ENCODE results near the gene GTPBP3. TPM values are rescaled to one million over a fixed set of nuclear protein-coding genes. Genes with fewer than 3 reads are reported as not detected.

GTPBP3 gene
- polyA plus RNA-seq, 1 donor (not counting 4 experiments of a cell fraction or from before 2014, with no cell fraction given), result 7.2 TPM

DNA sequence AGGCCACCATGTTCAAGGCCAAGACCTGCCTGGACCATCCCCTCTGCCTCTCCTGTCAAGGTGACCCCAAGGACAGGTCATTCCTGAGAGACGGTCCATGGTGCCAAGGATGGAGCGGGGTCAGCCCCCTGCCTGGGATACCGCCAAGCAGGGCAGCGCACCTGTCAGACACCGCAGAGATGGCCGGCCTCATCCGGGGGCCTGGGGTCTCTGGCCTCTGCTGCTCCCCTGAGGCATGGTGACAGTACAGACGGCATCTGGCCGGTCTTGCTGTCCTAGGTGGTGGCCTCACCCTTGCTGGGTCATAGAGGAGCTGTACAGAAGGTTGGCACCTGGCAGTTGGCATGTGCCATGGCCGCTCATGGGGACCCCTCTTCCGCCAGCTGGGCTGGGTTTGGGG, 16.9 kb upstream of the GTPBP3 start:
- peaks cover 22 to 27% of the 10 kb centered on the region in 2 experiments for H3K36me3 ChIP-seq (ENCODE audit: control insufficient read depth in 2 of 2, extremely low read depth in 1 of 2, insufficient read depth in 2 of 2, low read length in 2 of 2)
- H3K9ac ChIP-seq (ENCODE audit: control insufficient read depth, extremely low read depth, insufficient read depth, low read length), result no peak overlapping the region
- no peak for DNase-seq (ENCODE audit: low read depth, low spot score)

DNA sequence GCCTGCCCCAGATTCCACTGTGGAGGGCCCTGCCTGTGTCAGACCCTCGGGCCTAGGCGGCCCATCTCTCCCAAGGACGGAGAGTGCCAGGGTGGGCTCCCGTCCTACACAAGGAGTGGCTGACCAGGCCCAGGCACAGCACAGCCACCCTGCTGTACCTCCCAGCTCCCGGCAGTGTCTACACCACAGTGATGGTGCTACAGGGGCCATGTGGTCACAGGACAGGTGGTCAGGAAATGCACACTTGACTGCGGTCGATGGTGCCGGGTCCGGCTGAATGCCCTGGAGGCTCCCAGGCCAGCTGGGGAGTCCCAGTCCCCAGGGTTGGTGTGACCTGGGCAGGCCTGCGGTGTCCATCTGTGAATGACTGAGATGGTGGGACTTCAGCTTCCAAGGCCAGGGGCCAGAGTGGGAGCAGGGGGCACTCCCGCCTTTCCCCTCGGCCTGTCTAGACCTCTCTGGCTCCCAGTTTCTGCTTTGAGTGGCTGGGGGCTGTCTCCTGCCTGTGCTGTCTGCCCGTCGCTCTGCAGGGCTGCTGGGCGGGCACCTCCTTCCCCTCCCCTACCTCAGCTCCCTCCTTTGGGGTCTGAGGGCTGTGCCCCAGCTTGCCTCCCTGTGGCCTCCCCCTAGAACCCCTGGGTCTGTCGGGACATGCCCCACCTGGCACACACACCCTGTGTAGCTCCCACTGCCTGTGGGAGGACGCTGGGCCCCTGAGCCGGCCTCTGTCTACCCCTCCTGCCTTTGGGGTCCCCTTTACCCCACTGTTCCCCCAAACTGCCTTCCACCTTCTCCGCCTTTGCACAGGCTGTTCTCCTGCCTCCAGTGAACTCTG, 15.5 kb upstream of the GTPBP3 start:
- TF ChIP-seq CTCF (optimal IDR thresholded peaks at IDR 0.05 in 1 of 3, IDR thresholded peaks at IDR 0.05 in 1 of 3, conservative IDR thresholded peaks at IDR 0.05 in 1 of 3; ENCODE audit: extremely low read depth in 1 of 3, insufficient read depth in 2 of 3, low read length in 3 of 3), result no peak
- TF ChIP-seq EZH2 (IDR thresholded peaks at IDR 0.05; ENCODE audit: low read length), result no peak
- Histone ChIP-seq H3K9me3 (ENCODE audit: control insufficient read depth, low read depth, low read length) (no peaks in the 10 kb centered on the region), H3K27me3 (ENCODE audit: control insufficient read depth, extremely low read depth, insufficient read depth, low read length) (no peaks in the 10 kb centered on the region), H3K9me1 (ENCODE audit: control insufficient read depth, extremely low read depth, insufficient read depth, low read length) (no peaks in the 10 kb centered on the region), H3K4me2 (ENCODE audit: control insufficient read depth, extremely low read depth, insufficient read depth, low read depth, low read length) (no peak overlapping the region), H3K9ac (ENCODE audit: control insufficient read depth, extremely low read depth, insufficient read depth, low read length) (no peak overlapping the region), H3K4me1 (ENCODE audit: control insufficient read depth, extremely low read depth, insufficient read depth, low read length) (peaks cover 5% of the 10 kb centered on the region), H4K20me1 (ENCODE audit: control insufficient read depth, extremely low read depth, insufficient read depth, low read length) (no peaks in the 10 kb centered on the region), H3K36me3 (ENCODE audit: control insufficient read depth in 2 of 2, extremely low read depth in 1 of 2, insufficient read depth in 2 of 2, low read length in 2 of 2) (peaks cover 19 to 20% of the 10 kb centered on the region in 2 experiments), H3K4me3 (ENCODE audit: control insufficient read depth in 2 of 3, extremely low read depth in 1 of 3, insufficient read depth in 2 of 3, low read depth in 1 of 3, low read length in 3 of 3) (no peak overlapping the region), H2AFZ (ENCODE audit: control insufficient read depth, low read length) (no peak overlapping the region), H3K79me2 (ENCODE audit: control insufficient read depth, insufficient read depth, low read length) (no peaks in the 10 kb centered on the region), H3K27ac (ENCODE audit: control insufficient read depth, insufficient read depth, low read length) (no peak overlapping the region)
- DNase-seq (ENCODE audit: low read depth, low spot score) (no peak), FAIRE-seq (no peak)
- dilution Hi-C loops (cut with MboI; ENCODE audit: extremely low pct_ligation_motif_present, low sequenced_read_pairs), result no loop called here

More for the DNA sequence above, 16.9 kb upstream of the GTPBP3 start:
- no peak overlapping the region for H3K4me3 ChIP-seq (ENCODE audit: control insufficient read depth in 2 of 3, extremely low read depth in 1 of 3, insufficient read depth in 2 of 3, low read depth in 1 of 3, low read length in 3 of 3)
- H3K9me1 ChIP-seq (ENCODE audit: control insufficient read depth, extremely low read depth, insufficient read depth, low read length), result no peaks in the 10 kb centered on the region
- no peak overlapping the region for H3K4me2 ChIP-seq (ENCODE audit: control insufficient read depth, extremely low read depth, insufficient read depth, low read depth, low read length)
- no peak for FAIRE-seq
- no peaks in the 10 kb centered on the region for H3K27me3 ChIP-seq (ENCODE audit: control insufficient read depth, extremely low read depth, insufficient read depth, low read length)
- H2AFZ ChIP-seq (ENCODE audit: control insufficient read depth, low read length), result no peak overlapping the region
- H3K27ac ChIP-seq (ENCODE audit: control insufficient read depth, insufficient read depth, low read length), result no peak overlapping the region
- dilution Hi-C loops (cut with MboI; ENCODE audit: extremely low pct_ligation_motif_present, low sequenced_read_pairs), result no loop called here
- H4K20me1 ChIP-seq (ENCODE audit: control insufficient read depth, extremely low read depth, insufficient read depth, low read length), result no peaks in the 10 kb centered on the region
- H3K9me3 ChIP-seq (ENCODE audit: control insufficient read depth, low read depth, low read length), result no peaks in the 10 kb centered on the region
- H3K4me1 ChIP-seq (ENCODE audit: control insufficient read depth, extremely low read depth, insufficient read depth, low read length), result no peaks in the 10 kb centered on the region
- no peaks in the 10 kb centered on the region for H3K79me2 ChIP-seq (ENCODE audit: control insufficient read depth, insufficient read depth, low read length)
- TF ChIP-seq CTCF (optimal IDR thresholded peaks at IDR 0.05 in 1 of 3, IDR thresholded peaks at IDR 0.05 in 1 of 3, conservative IDR thresholded peaks at IDR 0.05 in 1 of 3; ENCODE audit: extremely low read depth in 1 of 3, insufficient read depth in 2 of 3, low read length in 3 of 3) (no peak), EZH2 (IDR thresholded peaks at IDR 0.05; ENCODE audit: low read length) (no peak)
